ENCODE results near the gene IQCK.

IQCK gene

DNA sequence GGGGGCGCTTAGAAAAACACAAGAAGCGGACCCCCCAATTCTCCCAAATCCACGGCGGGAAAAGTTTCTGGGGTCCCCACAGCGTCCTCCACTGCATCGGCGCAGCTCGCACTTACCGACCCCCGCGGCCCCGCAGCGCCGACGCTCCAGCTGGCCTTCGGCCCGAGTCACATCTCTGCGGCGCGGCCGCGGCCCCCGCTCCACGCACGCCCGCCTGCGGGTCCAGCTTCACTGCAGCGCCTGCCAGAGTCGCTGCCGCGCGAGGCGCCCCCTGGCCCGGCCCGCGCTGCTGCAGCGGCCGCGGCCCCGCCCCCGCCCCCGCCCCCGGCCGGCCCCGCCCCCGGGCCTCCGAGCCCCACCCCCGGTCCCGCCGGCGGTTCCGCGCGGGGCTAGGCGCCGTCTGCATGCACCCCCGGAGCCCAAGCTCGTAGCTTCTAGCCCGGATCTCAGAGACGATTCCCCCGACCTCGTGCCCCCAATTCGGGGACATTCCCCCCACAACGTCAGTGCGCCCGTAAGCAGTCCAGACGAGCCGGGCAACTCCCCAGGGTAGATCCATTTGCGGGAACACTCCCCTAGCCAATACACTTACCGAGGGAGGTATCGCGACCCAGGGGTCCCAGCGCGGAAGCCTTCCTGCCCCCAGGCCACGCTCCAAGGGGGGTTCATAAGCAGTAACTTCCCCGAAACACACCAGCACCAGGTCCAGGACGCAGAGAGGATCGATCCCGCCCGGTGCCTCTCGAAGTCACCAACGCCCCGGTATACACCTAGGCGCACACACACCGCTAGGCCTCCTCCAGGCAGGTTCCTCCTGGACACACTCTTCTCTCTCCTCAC, 166.8 kb downstream of the IQCK start, which contains the start of gene GPRC5B:
Gene GPRC5B, minus strand, starts transcription at position 238 of the 840 bp plus-strand sequence. CDS start 12,003 bp downstream, outside the sequence.
- peak in 1 of 2 donors; percentile 16 for DNase-seq (ENCODE audit: low read depth in 2 of 2)

DNA sequence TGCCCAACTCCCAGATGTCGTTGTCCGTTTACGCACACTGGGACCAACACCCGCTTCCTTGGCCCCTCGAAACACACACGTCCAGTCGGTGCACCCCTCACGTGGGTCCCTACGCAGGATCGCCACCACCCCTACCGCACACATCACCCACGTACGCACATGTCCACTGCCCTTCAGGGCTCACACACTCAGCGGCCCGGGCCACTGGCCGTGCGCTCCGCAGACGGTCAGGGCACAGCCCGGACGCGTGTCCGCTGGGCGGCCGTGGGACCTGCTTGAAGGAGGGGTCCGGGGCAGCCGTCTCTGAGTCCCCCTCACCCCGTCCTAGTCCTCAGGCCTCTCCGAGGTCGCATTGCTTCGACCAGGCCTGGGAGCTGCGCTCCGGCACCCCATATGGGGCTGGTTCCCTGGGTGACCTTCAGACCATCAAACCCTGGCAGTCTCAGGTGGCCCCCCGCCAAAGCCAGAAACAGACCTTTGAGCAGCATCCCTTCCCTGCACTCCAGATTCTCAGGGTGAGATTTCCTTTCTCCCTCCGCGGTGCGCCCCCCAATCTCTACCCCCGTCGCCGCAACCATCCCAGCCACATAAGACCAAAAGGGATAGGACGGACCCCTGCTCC, 167.5 kb downstream of the IQCK start:
- DNase-seq (ENCODE audit: low read depth in 2 of 2), result no peak

DNA sequence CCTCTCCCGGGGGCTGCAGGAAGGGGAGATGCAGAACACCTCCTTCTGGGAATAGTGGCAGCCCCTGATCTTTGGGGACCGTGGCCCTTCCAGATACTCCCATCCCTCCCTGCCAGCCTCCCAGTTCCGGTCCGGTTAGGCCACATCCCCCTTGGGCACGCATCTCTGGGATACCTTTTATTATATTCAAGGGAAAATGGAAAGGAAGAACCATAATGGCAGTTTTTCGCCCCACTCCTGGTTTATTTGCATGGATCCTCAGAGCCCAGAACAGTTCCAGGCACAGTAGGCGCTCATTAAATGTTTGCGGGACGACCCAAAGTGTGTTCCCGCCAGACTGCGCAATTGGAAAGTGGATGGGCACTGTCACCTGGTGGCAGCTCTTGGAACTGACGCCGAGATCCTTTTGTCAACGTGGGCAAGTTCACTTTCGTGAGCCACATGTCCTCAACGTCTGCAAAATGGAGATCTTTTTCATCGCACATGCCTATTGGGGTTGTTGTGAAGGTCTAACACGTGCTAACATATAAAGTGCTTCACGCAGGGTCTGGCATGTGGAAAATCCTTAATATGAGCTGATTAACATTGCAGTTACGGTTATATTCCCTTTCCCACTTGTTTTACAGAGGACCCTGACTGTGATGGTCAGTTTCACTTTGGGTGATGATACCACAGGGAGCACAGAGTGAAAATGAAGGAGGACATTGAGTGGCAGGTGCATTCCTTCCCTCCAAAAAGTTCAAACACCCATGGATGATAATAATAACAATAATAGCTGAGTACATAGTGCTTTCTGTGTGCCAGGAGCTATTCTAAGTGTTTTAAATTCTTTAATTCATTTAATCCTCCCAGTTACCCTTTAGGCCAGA, 168.2 kb downstream of the IQCK start:
- peak; percentile 76 to 79 for DNase-seq (ENCODE audit: low read depth in 2 of 2)

DNA sequence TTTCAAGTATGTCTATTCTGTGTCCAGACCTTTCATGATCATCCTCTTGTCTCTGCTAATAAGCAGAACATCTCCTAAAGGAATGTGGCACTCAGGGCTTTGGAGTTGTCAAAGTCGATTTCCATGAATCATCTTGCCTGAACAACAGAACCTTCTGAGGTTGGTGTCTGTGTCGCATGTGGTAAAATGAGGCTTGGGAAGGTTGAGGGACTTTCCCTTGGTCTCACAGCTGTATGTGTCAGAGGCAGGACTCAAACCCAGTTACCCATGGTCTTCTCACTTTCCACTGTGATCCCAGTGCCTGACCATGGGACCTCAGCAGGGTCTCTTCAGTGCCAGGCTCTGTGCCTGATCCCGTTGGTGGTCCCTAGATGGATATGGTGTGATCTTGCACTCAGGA, 170.8 kb downstream of the IQCK start:
- DNase-seq (ENCODE audit: low read depth in 2 of 2), result no peak

DNA sequence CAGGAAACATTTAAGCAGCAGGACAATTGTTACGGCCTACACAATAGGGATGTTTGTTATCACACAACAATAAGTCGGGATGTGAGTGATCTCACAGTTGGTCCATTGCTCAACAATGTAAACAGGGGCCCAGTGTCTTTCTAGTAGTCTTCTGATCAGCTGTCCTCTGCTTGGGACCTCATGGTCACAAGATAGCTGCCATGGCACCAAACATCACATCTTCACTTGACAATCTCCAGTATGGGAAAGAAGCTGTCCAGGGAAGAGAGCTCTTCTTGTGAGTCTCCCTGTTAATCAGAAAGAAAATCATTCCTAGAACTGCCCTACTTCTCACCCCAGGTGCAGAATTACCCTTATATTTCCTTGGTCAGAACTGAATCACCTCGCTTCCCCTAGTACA, 172.8 kb downstream of the IQCK start:
- no peak for DNase-seq (ENCODE audit: low read depth in 2 of 2)

DNA sequence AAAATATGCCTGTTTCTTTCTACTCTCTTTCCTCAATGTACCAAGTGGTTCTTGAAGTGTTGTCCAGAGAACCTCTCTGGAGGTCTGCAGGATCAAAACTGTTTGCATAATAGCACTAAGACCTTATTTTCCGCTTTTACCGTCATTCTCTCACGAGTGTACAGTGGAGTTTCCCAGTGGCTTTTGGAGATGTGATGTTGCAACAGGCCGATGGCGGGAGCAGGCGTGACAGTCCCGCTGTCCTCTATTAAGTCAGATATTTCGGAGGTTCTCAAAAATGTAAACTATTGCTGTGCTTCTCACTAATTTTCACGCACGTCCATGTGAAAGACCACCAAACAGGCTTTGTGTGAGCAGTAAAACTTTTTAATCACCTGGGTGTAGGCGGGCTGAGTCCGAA, 174.8 kb downstream of the IQCK start:
- DNase-seq (ENCODE audit: low read depth in 2 of 2), result no peak

DNA sequence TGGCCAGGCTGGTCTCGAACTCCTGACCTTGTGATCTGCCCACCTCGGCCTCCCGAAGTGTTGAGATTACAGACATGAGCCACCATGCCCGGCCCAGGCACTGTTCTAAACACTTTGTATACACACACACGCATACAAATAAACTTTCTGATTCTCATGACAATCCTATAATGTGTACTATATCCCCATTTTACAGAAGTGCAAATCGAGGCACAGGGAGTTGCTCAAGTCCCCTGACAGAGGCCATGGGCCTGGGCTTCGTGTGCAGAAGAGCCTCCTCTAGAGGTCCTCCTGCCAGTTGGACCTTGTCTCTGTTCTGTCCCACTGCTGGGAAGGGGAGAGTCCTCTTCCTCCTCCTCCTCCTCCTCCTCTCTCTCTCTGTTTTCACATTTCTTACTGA, 176.5 kb downstream of the IQCK start:
- no peak for DNase-seq (ENCODE audit: low read depth in 2 of 2)

DNA sequence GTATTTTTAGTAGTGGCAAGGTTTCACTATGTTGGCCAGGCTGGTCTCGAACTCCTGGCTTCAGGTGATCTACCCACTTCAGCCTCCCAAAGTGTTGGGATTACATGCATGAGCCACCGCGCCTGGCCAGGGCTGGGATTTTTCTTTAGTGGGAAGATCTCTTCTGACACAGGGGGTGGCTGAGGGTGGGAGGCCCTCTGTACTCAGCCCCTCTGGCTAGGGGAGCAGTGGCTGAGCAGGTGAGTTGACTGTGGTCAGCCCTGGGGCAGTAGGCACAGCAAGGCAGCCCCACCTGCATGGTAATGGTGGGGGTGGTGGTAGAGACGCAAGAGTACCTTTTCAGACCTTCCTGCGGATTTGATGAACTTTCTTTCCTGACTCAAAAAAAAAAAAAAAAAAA, 178.9 kb downstream of the IQCK start:
- DNase-seq (ENCODE audit: low read depth in 2 of 2), result no peak

DNA sequence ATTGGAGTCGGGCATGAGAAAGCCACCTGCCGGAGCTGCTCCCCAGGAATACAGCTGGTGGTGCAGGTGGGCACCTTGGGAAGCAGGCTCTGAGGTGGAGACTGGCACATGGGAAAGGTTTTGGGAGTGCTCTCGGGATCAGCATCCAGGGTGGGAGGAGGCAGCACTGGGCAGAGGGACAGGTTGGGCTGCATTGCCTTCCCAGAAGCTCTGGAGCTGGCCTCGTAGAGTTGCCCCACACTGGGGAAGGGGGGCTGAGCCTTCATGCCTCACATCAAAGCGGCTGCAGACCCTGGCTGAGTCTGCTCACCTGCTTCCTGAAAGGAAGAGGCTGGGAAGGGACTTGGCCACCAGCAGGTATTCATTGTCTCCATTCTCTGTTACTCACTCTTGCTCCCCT, 180.1 kb downstream of the IQCK start:
- DNase-seq (ENCODE audit: low read depth in 2 of 2), result no peak

DNA sequence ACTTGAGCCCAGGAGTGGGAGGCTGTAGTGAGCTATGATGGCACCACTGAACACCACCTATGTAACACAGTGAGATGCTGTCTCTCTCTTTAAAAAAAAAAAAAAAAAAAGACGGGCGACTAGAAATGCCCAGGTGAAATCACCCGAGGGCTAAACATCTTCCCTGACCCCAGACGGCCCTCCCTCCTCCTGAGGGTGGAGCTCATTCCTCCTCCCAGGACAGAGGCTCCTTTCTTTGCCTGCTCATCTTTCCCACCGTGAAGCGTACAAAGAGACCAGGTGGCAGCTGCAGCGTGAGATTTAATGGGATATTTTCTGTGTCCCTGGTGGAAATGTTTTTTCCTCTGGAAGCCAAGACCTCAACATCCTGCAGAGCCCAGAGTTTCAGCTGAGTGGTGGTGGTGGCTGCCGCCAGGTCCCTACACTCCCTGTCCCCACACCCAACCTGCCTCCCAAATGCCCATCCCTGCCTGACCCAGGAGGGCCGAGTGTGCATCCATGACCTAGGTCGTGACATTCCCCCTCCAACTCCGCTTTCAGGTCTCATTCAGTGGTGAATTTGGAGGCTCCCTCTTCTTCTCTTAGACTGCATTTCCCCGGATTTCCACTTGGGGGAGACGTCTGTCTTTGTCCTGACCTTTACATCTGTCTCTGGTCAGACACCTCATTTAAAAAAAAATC, 181.0 kb downstream of the IQCK start:
- DNase-seq (ENCODE audit: low read depth in 2 of 2), result peak in 1 of 2 donors; percentile 34

DNA sequence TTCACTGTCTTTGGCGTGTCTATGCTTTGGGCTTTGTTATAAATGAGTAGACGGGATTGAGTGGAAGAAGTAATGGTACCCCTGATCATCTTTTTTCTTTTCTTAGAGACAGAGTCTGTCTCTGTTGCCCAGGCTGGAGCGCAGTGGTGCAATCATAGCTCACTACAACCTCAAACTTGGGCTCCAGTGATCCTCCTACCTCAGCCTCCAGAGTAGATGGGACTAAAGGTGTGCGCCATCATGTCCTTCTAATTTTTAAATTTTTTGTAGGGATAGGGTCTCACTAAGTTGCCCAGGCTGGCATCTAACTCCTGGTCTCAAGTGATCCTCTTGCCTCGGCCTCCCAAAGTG, 181.5 kb downstream of the IQCK start:
- DNase-seq (ENCODE audit: low read depth in 2 of 2), result no peak

DNA sequence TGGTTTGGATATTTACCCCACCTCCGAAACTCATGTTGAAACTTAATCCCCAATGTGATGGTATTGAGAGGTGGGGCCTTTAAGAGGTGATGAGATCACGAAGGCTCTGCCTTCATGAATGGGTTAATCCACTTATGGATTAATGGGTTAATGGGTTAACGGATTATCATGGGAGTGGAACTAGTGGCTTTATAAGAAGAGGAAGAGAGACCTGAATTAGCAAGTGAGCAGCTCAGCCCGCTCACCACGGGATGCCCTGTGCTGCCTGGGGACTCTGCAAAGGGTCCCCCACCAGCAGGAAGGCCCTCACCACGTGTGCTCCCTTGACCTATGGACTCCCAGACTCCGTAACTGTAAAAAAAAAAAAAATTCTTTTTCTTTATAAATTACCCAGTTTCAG, 183.1 kb downstream of the IQCK start:
- DNase-seq (ENCODE audit: low read depth in 2 of 2), result no peak

DNA sequence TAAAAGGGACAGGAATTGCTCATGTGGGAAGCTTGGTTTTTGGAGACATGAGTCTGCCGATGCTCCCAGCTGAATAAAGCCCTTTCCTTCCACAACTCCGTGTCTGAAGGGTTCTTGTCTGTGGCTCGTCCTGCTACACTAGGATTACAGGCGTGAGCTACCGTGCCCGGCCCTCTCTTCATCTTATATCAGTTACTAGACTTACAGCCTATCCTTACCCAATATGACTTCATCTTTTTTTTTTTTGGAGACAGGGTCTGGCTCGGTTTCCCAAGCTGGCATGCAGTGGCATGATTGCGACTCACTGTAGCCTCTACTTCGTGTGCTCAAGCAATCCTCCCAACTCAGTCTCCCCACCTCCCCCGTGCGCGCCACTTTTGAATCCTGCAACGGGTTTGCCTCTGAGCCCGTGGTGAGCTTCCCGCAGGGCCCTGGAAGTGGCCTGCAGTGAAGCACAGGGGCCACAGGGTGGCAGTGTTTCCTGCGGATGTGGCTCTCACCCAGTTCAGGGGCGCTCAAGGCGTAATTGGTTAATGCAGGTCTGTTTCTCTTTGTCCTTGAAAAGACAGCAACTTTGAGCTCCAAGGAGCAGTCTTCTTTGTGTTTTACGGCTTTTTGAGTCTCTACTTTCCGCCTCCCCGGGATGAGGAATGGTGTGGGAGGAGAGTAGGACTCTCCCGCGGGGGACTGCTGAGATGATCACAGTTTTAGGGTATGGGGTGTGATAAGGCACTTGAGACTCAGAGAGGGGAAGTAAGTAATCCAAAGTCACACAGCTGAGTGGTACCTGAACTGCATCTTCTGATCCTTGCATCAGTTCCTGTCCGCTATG, 189.3 kb downstream of the IQCK start:
- DNase-seq (ENCODE audit: low read depth in 2 of 2), result peak; percentile 52 to 69

All from stimulated activated CD4-positive, alpha-beta T cell treated with anti-CD3 and anti-CD28 coated beads, Interleukin-4, amount 100 ng/mL, for 48 hours (primary cell).